ENCODE data around the gene VAT1.
A peak's percentile ranks its signal among the peaks of the same experiment; 100 is the strongest.
"Not testable (repeated sequence)": the region's sequence is repeated elsewhere in the genome, so short reads cannot be mapped to it uniquely, and the experiment has no call there.

Gene VAT1

DNA sequence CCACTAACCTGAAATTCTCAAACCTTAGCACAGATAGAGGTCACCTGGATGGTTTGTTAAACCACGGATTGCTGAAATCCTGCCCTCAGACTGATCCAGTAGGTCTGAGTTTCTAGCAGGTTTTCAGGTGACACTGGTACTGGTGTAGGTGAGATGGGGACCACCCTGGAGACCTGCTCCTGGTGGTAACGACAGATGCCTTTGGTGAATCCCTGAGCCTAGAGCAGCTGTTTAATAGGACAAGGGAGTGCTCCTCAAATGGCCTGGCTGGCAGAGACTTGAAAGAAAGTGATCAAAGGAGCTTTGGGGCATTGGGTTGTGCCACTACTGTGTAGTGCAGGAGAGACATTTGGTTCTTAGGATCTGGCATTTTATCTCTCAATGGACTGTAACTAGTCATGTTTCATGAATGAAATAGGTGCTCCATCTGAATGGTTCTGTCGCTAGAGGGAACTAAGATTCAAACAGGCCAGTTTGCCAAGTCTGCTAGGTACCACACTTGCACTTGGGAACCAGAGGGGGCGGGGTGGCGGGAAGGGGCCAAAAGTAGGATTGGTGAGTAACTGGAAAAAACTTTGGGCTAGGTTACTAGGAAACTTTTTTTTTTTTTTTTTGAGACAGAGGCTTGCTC, 18.5 kb downstream of the VAT1 start:
- no peak for DNase-seq

DNA sequence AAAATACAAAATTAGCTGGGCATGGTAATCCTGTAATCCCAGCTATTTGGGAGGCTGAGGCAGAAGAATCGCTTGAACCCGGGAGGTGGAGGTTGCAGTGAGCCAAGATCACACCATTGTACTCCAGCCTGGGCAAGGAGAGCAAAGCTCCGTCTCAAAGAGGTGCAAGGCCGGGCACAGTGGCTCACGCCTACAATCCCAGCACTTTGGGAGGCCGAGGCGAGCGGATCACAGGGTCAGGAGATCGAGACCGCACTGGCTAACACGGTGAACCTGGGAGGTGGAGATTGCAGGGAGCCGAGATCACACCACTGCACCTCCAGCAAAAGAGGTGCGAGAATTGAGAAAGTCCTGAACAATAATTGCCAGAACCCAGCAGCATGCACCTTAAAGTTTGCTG, 21.3 kb downstream of the VAT1 start:
- DNase-seq, result not testable (repeated sequence)

DNA sequence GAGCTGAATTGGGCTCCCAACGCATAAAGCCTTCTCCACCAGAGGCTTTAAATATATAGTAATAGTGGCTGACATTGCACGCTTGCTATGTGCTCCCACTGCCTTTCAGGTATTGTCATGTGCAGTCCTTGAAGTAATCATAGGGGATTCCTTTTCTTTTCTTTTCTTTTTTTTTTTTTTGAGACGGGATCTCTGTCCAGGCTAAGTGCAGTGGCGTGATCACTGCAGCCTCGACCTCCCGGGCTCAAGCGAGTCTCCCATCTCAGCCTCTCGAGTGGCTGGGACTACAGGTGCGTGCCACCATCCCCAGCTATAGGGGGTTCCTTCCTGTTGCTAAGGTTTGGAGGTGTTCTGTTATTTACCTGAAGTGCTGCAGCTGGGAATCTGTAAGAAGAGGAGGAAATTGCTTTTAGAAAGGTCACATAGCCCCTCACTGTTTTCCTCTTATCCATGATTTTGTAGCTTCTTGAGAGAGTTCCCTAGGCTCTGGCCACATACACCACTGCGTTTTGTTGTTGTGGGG, 23.1 kb downstream of the VAT1 start:
- DNase-seq, result no peak

DNA sequence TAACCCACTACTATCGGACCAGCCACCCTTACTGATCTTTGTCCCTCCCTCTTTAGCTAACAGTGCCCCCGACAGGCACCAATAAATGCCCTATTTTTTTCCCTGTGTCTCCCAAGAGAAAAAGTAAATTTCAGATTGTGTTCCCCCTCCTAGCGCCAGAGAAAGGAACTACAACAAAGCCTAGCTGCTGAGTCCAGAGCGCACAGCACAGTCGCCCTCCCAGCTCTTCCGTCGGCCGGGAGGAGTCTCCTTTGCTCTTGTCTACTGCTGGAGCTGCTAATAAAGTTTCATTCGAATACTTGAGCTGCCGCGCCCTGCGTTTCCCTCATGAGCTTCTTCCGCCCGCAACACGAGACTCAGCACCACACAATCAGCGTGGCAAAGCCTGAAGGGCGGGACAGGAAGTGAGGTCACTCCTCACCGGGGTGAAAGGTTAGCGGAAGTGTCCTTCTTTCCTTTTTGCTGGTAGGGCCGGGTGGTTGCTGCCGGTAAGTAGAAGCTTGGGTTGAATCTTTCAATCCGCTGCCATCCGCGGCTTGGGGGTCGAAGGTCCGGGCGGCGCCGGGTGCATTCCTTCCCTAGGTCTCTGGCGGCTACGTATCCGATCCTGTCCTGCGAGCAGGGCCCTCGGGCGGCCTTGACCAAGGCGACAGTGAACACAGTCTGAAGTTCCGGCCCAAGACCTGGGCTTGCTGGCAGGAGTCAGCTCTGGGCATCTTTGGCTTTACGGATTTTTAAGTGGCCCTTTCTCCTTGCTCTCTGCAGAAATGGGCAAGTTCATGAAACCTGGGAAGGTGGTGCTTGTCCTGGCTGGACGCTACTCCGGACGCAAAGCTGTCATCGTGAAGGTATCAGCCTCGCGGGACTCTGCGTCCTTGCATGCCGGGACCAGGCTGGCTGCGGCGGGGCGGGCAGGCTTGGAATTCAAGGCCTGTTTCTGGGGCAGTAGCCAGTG, 23.9 kb downstream of the VAT1 start, which contains the start of gene RPL27:
Gene RPL27, plus strand, starts transcription at position 436 of the 955 bp plus-strand sequence. Its CDS starts 332 bp downstream, at position 768.
- peak; percentile 100 for DNase-seq

DNA sequence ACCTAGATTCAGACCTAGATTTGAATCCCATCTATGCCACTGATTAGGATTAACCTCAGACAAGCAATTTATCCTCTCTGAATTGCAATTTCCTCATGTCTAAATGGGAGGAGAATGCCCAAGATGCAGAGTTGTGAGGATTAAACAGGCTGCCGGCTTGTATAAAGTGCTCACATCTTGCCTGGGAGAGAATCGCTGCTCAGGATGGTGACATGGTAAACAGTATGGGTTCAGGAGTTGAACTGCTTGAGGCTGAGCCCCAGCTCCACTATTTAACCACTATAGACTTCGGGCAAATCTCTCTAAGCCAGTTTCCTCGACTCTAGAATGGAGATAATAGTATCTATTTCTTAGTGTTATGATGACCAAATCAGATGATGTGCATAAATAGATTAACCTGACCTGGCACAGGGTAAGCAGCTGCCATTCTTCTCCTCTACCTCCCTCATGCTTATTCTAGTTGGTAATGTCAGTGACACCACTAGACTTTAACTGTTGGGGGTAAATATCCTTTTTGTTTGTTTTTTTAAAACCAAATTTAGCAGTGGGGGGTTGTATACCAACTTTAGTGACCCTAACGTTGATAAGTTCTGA, 24.7 kb downstream of the VAT1 start:
- no peak for DNase-seq

DNA sequence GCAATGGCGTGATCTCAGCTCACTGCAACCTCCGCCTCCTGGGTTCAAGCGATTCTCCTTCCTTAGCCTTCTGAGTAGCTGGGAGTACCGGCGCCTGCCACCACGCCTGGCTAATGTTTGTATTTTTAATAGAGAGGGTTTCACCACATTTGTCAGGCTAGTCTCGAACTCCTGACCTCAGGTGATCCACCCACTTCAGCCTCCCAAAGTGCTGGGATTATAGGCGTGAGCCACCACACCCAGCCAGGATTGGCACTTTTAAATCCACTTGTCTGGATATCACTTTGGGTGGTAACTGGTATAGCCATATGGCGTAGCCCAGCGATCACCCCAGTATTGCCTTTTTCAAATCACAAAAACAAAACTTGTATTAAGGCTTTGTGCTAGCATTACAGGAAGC, 28.3 kb downstream of the VAT1 start:
- DNase-seq, result not testable (repeated sequence)

DNA sequence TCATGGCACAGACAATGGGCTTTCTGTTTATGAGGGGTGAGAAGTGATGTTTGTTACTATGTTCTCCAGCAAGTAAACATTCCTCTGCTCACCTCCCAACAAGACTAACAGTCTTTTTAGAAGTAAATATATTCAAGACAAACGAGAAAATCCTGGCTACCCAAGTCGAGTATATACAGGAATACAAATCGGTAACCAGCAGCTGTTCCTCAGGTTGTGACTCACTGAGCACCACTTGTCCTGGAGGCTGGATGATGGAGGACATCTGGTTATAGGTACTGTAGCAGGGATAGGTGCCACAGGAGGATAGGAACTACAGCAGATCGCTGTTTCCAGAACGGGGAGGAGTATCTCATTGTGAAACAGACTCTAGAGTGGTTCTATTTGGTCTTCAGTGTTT, 29.3 kb downstream of the VAT1 start:
- no peak for DNase-seq

DNA sequence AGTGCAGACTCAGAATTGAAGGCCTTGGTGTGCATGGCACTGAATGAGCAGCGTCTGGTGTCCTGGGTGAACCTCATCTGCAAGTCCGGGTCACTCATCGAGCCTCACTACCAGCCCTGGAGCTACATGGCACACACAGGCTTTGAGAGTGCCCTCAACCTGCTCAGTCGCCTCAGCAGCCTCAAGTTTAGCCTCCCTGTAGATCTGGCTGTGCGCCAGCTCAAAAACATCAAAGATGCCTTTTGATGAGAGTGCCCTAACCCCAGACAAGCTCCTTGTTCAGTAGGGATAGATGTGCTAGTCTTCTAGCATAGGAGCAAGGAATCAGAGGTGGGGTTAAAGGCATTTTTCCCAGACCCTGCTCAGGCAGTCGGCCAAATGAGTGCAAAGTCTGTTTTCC, 30.7 kb downstream of the VAT1 start:
- no peak for DNase-seq

DNA sequence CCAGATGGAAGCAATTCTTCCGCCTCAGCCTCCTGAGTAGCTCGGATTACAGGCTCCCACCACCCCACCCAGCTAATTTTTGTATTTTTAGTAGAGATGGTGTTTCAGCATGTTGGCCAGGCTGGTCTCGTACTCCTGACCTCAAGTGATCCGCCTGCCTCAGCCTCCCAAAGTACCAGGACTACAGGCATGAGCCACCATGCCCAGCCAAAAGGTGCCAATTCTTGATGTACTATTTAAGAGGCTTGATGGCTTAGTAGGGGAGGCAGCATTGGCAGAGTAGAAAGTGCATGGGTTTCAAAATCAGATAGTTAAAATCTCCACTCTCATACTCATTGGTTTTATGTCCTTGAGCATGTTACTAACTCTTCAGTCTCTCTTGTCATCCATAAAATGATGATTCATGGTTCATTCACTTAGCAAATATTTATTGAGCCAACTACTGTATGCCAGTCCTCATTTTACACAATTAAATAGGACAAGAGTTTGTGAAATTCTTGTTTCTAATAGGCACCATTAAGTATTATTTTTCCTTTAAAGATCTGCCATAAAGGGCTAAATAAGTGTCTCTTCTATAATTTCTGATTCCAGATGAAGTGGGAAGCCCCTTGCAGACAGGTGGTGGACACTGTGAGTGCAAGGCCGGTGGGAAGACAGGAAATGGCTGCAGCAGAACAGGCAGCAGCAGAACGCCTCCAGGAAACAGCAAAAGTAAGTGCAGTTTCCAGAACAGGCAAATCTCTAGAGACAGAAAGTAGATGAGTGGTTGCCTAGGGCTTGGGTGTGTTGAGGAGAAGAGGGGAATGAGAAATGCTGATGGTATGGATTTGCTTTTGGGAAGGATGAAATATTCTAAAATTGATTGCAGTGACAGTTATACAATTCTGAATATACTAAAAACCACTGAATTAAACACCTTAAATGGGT, 32.2 kb downstream of the VAT1 start:
- no peak for DNase-seq

DNA sequence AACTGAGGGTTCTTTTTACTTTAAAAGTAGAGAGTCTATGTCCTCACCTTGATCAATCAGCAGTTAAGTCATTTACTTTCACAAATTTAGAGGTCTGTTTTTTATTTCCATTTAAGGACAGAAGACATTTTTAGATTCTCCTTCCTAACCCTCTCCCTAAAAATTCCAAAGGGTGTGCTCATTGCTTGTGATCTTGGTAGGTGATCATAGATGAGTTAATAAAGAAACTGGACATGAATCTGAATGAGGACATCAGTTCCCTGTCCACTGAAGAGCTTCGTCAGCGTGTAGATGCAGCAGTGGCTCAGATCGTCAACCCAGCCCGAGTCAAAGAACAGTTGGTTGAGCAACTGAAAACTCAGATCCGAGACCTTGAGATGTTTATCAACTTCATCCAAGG, 33.0 kb downstream of the VAT1 start:
- DNase-seq, result no peak

DNA sequence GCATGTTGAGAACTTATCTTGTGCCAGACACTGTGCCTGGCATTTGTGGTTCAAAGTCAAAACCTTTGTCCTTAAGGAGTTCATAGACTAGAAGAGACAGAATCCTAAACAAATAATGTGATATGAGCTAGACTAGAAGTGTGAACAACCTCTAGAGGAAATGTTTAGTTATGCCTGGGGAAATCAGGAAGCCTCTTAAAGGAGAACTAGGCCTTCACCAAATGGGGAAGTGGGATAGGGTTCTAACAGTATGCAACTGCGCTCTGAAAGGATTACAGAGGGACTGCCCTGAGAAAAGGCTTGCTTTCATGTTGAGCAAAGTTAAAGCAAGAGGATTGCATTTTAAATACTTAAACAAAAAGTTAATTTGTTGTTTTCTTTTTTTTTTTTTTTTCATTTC, 37.0 kb downstream of the VAT1 start:
- peak; percentile 44 for DNase-seq

DNA sequence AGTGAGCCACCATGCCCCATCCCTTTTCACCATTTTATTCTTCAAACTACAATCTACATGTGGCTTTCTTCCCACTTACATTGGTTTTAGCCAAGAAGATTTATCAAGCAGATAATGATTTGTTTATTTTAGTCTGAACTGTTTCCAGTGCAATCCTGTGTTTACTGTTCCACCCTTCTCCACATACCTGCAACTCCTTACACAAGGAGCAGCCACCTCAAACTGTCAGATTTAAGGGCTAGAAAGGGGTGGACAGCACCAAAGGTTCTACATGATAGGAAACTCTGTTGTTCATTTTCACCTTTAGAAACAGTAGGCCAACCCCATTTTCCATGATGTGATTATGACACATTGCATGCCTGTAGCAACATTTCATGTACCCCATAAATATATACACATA, 39.9 kb downstream of the VAT1 start:
- DNase-seq, result no peak

DNA sequence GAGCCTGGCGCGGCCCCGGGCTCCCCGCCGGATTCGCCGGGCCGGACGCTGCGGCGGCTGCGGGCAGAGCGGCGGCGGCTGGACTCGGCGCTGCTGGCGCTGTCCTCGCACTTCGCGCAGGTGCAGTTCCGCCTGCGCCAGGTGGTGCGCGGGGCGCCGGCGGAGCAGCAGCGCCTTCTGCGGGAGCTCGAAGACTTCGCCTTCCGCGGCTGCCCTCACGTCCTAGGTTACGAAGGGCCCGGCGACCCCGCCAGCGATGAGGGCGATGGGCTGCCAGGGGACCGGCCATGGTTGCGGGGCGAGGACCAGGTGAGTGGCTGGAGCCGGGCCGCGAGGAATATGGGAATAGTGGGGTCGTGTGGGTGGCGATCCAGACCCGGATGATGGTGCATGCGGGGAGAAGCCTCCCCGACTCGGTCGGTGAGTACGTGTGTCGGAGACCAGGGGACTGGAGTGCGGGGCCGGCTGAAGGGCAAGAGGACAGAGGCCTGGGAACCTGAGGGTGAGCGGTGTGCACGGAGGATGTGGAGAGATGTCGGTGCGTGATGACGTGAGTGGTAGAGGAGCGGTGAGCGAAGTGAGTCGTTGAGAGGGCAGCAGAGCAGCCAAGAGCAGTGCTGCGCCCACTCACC, 41.3 kb downstream of the VAT1 start:
- DNase-seq, result no peak

DNA sequence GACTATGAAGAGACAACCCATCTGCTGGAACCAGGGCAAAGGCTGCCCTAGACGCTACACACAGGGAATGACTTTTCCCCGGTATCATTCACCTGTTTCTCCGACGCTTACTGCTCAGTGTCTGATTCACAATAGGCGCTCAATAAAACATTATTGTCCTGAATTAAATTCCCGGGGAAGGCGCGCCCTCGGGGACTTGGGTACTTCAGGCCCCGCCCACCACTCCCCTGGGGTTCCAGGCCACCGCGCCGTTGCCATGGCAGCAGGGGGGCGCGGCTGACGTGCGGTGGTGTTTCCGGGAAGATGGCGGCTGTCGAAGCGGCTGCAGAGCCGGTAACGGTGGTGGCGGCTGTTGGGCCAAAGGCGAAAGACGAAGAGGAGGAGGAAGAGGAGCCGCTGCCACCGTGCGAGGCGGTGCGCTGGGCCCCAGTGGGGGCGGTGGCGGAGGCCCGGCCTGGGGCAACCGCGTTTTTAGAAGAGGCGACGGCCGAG, 41.9 kb downstream of the VAT1 start, which contains the start of gene RUNDC1:
Gene RUNDC1, plus strand, starts transcription at position 292 of the 492 bp plus-strand sequence. Its CDS starts 12 bp downstream, at position 304.
- peak; percentile 83 for DNase-seq

DNA sequence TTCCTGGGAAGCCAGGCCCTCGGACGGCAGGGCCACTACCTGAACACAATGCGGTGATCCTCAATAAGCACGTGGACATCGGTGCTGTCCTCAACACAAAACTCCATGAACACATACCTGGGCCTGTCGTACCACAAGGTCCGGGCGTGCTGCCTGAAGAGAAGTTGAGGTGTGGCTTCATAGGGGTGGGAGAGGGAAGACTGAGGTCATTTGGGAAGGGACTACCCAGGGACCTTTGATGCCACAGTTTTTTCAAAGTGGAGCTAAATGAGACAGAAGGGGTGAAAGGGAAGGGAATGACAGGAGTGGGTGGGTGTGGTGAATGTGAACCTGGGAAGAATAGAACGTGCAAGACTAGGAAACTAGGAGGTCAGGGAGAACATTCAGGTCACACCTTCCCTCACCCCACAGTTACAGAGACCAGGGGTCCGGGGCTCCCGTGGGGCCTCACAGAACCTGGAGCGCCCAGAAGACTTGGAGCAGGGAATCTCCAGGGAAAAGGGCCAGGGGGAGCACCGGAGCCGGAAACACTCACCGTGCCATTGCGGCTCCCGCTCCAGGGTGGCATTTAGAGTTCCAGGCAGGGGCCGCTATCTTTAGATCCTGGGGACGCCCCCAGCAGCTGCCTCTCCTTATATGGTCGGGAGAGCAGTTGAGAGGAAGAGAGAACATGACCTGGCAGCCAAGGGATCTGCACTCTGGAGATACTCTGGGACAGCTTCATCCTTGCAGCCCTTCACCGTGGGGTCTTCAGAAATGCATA, 42.5 kb downstream of the VAT1 start, which contains the start of gene PTGES3L:
Gene PTGES3L, minus strand, starts transcription at position 570 of the 763 bp plus-strand sequence. Its CDS starts 27 bp downstream, at position 543.
- DNase-seq, result no peak

DNA sequence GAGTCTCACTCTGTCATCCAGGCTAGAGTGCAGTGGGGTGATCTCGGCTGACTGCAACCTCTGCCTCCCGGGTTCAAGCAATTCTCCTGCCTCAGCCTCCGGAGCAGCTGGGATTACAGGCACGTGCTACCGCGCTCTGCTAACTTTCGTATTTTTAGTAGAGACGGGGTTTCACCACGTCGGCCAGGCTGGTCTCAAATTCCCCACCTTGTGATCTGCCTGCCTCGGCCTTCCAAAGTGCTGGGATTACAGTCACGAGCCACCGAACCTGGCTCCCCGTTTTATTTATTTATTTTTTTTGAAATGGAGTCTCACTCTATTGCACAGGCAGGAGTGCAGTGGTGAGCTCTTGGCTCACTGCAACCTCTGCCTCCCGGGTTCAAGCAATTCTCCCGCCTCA, 46.5 kb downstream of the VAT1 start:
- not testable (repeated sequence) for DNase-seq

DNA sequence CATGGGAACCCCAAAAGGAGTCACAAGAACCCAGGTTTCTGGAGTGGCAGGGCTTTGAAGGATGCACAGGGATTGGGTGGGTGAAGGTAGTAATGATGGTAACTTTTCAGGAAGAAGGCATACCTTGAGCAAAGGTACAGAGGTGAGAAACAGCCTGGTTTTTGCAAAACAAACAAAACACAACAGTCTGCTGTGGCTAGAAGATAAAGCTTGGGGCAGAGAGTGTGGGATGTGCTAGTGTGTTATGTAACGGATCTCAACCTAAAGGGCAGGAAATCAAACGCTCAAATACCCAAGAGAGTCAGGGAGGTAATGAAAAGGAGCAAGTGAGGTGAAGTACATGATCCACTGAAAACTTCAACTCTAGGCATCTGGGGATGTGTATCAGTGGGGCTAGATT, 46.9 kb downstream of the VAT1 start:
- no peak for DNase-seq

DNA sequence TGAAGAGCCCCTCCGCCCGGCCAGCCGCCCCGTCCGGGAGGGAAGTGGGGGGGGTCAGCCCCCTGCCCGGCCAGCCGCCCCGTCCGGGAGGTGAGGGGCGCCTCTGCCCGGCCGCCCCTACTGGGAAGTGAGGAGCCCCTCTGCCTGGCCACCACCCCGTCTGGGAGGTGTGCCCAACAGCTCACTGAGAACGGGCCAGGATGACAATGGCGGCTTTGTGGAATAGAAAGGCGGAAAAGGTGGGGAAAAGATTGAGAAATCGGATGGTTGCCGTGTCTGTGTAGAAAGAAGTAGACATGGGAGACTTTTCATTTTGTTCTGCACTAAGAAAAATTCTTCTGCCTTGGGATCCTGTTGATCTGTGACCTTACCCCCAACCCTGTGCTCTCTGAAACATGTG, 48.9 kb downstream of the VAT1 start:
- DNase-seq, result not testable (repeated sequence)

DNA sequence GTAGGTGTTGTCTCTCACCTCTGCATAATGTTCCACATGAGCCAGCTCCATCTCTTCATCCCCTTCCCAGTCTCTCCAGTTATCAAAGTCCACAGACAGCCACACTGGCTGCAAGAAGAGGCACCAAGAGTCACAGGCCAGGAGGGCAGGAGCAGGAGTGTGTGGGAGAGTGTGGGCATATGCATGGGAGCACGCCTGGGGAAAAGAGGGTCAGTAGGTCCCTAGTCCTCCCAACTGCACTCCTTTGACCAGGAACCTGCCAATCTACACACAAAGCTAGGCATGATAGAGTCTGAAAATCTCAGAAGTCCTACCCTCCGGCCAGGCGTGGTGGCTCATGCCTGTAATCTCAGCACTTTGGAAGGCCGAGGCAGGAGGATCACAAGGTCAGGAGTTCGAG, 50.6 kb downstream of the VAT1 start:
- DNase-seq, result no peak

DNA sequence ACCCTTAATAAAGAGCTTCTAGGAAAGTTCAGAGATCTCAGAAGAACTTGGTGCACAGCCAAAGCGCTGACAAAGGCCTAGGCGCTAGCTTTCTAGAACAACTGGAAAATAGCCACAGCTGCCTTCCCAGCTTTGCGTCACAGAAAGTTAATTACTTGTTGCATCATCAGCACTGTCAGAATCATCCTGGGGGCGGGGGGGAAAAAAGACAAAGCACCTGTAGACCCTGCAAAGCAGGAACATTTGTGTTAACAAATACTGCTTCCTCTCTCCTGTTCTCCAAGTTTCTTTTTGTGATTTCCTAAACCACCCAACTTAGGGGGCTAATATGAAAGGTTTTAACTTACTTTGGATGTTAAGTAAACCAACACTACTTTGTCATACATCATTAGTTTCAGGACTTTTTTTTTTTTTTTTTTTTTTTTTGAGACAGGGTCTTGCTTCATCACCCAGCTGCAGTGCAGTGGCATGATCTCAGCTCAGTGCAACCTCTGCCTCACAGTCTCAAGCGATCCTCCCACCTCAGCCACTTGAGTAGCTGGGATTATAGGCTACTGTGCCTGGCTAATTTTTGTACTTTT, 53.1 kb downstream of the VAT1 start:
- no peak for DNase-seq

Data from KG1 (cell line).